Measurements from ENCODE around the gene KEAP1. TPM values are rescaled to one million over a fixed set of nuclear protein-coding genes. Genes with fewer than 3 reads are reported as not detected.

KEAP1 gene
- total and polyA plus RNA-seq, 4 experiments from 2014 or later = 35.7 to 60.1 (median 52.1) TPM

DNA sequence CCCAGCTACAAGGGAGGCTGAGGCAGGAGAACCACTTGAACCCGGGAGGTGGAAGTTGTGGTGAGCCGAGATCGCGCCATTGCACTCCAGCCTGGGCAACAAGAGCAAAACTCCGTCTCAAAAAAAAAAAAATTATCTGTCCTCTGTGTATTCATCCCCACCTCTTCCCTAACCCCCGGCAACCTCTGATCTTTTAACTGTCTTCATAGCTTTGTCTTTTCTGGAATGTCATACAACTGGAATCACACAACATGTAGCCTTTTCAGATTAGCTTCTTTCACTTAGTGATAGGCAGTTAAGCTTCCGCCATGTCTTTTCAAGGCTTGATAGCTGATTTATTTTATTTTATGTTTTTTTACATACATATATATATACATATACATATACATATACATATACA is 22.5 kb upstream of the KEAP1 start:
- H3K27ac Mint-ChIP-seq = no peak overlapping the region
- Histone ChIP-seq H3K27ac (ENCODE audit: low read depth, low read length) (no peak overlapping the region), H3K4me3 (ENCODE audit: low read length in 2 of 2) (no peak overlapping the region), H3K27me3 (ENCODE audit: insufficient read depth, low read length) (no peaks in the 10 kb centered on the region), H3K4me1 (ENCODE audit: insufficient read depth, low read length) (no peaks in the 10 kb centered on the region), H3K9me3 (ENCODE audit: control insufficient read depth in 1 of 2, low read length in 2 of 2) (no peaks in the 10 kb centered on the region), H3K36me3 (ENCODE audit: insufficient read depth, low read length) (no peaks in the 10 kb centered on the region)
- intact Hi-C loops (cut with micrococcal nuclease) = no loop called here
- ChIA-PET POLR2A (ENCODE audit: partially characterized antibody) (no interaction called here), CTCF (ENCODE audit: partially characterized antibody) (interaction anchor here (1.0 kb wide), 1 partner anchor 10 kb away, joined by 5 read pairs; no protein-coding TSS in a partner anchor)
- no peaks in the 10 kb centered on the region for H3K27me3 Mint-ChIP-seq
- no peaks in the 10 kb centered on the region for H3K4me1 Mint-ChIP-seq
- no peaks in the 10 kb centered on the region for H3K36me3 Mint-ChIP-seq
- H3K4me3 Mint-ChIP-seq = no peak overlapping the region
- DNase-seq = no peak
- H3K9me3 Mint-ChIP-seq = no peaks in the 10 kb centered on the region

DNA sequence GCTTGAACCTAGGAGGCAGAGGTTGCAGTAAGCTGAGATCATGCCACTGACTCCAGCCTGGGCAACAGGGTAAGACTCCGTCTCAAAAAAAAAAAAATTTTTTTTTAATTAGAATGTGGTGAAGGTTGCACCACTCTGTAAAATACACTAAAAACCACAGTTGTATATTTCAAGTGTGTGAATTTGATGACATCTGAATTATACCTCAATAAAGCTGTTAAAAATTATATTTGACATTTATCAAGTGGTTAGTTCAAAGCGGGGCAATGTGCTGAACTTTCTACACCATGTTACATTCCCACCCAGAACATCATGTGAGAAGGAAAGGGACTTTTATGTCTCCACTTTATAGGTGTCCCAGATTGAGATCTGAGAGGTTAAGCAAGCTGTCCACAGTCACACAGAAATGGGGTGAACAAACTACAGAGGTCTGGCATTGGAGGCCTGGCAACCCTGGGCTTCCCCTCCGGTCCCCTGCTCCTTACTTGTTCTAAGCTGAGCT is 20.0 kb upstream of the KEAP1 start:
- peaks cover 8 to 16% (median 12%) of the 10 kb centered on the region in 4 donors for H3K4me1 Mint-ChIP-seq
- Histone ChIP-seq H3K9me3 (ENCODE audit: control insufficient read depth in 1 of 2, low read length in 2 of 2) (no peaks in the 10 kb centered on the region), H3K36me3 (ENCODE audit: insufficient read depth, low read length) (no peaks in the 10 kb centered on the region), H3K4me1 (ENCODE audit: insufficient read depth, low read length) (peaks cover 13% of the 10 kb centered on the region), H3K27me3 (ENCODE audit: insufficient read depth, low read length) (peaks cover 6% of the 10 kb centered on the region), H3K4me3 (ENCODE audit: low read length in 2 of 2) (no peak overlapping the region), H3K27ac (ENCODE audit: low read depth, low read length) (no peak overlapping the region)
- no peak overlapping the region for H3K4me3 Mint-ChIP-seq
- no peak overlapping the region for H3K27ac Mint-ChIP-seq
- H3K9me3 Mint-ChIP-seq = no peaks in the 10 kb centered on the region
- intact Hi-C loops (cut with micrococcal nuclease) = no loop called here
- no peak for DNase-seq
- ChIA-PET POLR2A (ENCODE audit: partially characterized antibody) (no interaction called here), CTCF (ENCODE audit: partially characterized antibody) (interaction anchor here (0.7 to 1.6 kb wide), 4 partner anchors 15 to 176 kb away, joined by 3 to 7 read pairs (median 4); no protein-coding TSS in a partner anchor)
- no peaks in the 10 kb centered on the region for H3K36me3 Mint-ChIP-seq
- peaks cover 12% of the 10 kb centered on the region in 2 donors for H3K27me3 Mint-ChIP-seq

DNA sequence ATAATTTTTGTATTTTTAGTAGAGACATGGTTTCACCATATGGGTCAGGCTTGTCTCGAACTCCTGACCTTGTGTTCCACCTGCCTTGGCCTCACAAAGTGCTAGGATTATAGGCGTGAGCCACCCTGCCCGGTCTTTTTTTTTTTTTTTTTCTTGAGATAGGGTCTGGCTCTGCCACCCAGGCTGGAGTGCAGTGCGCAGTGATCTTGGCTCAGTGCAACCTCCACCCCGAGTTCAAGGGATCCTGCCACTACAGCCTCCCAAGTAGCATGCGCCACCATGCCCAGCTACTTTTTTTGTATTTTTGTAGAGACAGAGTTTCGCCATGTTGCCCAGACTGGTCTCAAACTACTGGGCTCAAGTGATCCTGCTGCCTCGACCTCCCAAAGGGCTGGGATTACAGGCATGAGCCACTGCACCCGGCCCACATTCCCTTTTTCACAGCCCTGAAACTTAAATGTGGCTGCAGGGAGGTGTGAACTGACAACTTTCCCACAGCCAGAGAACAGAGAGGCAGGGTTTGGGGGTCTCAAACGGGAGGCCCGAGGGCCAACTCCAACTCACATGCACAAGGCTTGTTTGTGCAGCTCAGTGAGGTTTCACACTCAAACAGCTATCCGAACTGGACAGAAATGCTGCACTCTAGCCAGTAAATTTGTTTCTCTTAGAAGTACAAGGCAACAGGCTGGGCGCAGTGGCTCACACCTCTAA is 18.5 kb upstream of the KEAP1 start:
- H3K27ac Mint-ChIP-seq = no peak overlapping the region
- no peak overlapping the region for H3K4me3 Mint-ChIP-seq
- no peak overlapping the region for H3K27ac ChIP-seq (ENCODE audit: low read depth, low read length)
- no peaks in the 10 kb centered on the region for H3K36me3 Mint-ChIP-seq
- intact Hi-C loops (cut with micrococcal nuclease) = no loop called here
- H3K4me1 ChIP-seq (ENCODE audit: insufficient read depth, low read length) = peaks cover 29% of the 10 kb centered on the region
- H3K4me1 Mint-ChIP-seq = peaks cover 13 to 24% (median 19%) of the 10 kb centered on the region in 4 donors
- POLR2A ChIA-PET (ENCODE audit: partially characterized antibody) = no interaction called here
- H3K9me3 Mint-ChIP-seq = no peaks in the 10 kb centered on the region
- peaks cover 18 to 19% of the 10 kb centered on the region in 2 donors for H3K27me3 Mint-ChIP-seq
- DNase-seq = no peak
- H3K9me3 ChIP-seq (ENCODE audit: control insufficient read depth in 1 of 2, low read length in 2 of 2) = no peaks in the 10 kb centered on the region
- CTCF ChIA-PET (ENCODE audit: partially characterized antibody) = interaction anchor here (0.5 to 1.6 kb wide), 3 partner anchors 13 to 178 kb away, joined by 3 to 7 read pairs (median 4); no protein-coding TSS in a partner anchor
- H3K4me3 ChIP-seq (ENCODE audit: low read length in 2 of 2) = no peak overlapping the region
- peaks cover 16% of the 10 kb centered on the region for H3K27me3 ChIP-seq (ENCODE audit: insufficient read depth, low read length)
- H3K36me3 ChIP-seq (ENCODE audit: insufficient read depth, low read length) = no peaks in the 10 kb centered on the region

DNA sequence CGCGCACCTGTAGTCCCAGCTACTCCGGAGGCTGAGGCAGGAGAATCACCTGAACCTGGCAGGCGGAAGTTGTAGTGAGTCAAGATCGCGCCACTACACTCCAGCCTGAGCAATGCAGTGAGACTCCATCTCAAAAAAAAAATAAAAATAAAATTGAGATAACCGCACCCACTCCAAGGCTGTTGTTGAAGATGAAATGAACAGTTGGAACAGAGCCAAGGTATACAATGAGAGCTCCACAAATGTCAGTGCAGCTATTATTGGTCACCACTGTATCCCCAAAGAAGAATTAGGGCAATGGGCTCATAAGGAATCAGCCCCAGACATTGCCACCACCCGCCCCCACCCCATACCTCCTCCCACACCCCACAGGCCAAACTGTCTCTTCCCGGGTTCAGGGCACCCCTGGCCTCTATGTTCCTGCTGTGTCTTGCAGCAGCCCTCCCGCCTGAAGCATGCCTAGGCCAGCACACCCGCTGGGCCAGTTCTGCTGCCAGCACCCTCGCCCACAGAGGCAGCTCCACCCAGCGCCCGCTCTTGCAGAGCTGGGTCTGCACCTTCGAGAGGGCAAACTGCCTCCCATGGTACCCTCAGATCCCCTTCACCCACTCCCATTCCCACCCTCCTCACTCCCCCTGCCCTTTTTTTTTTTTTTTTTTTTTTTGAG is 17.6 kb upstream of the KEAP1 start:
- Mint-ChIP-seq H3K36me3 (no peaks in the 10 kb centered on the region), H3K27ac (no peak overlapping the region), H3K9me3 (no peaks in the 10 kb centered on the region), H3K27me3 (peaks cover 24% of the 10 kb centered on the region in 2 donors), H3K4me3 (no peak overlapping the region), H3K4me1 (peaks cover 14 to 33% (median 23%) of the 10 kb centered on the region in 4 donors)
- Histone ChIP-seq H3K27me3 (ENCODE audit: insufficient read depth, low read length) (peaks cover 18% of the 10 kb centered on the region), H3K27ac (ENCODE audit: low read depth, low read length) (no peak overlapping the region), H3K9me3 (ENCODE audit: control insufficient read depth in 1 of 2, low read length in 2 of 2) (no peaks in the 10 kb centered on the region), H3K36me3 (ENCODE audit: insufficient read depth, low read length) (no peaks in the 10 kb centered on the region), H3K4me1 (ENCODE audit: insufficient read depth, low read length) (peaks cover 30% of the 10 kb centered on the region), H3K4me3 (ENCODE audit: low read length in 2 of 2) (no peak overlapping the region)
- ChIA-PET POLR2A (ENCODE audit: partially characterized antibody) (interaction anchor here (0.6 kb wide), 1 partner anchor 64 kb away, joined by 3 read pairs; no protein-coding TSS in a partner anchor), CTCF (ENCODE audit: partially characterized antibody) (interaction anchor here (2.1 kb wide), 1 partner anchor 11 kb away, joined by 7 read pairs; no protein-coding TSS in a partner anchor)
- no peak for DNase-seq
- intact Hi-C loops (cut with micrococcal nuclease) = no loop called here

DNA sequence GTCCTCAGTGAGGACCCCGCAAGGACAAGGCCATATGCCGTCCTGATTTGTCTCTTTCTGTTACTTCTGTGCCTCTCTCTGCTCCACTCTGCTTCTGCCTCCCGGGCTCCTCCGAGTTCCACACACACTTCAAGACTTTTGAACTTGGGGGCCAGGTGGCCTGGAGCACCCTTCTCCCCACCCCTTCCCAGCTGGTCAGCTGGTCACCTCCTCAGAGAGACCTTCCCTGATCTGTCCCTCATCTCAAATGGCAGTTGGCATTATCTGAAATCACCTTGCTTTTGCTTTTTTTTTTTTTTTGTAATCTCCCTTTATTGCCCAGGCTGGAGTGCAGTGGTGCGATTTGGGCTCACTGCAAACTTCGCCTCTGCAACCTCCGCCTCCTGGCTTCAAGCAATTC is 16.3 kb upstream of the KEAP1 start:
- Histone ChIP-seq H3K27me3 (ENCODE audit: insufficient read depth, low read length) (peaks cover 26% of the 10 kb centered on the region), H3K9me3 (ENCODE audit: control insufficient read depth in 1 of 2, low read length in 2 of 2) (no peaks in the 10 kb centered on the region), H3K27ac (ENCODE audit: low read depth, low read length) (no peak overlapping the region), H3K36me3 (ENCODE audit: insufficient read depth, low read length) (no peaks in the 10 kb centered on the region), H3K4me3 (ENCODE audit: low read length in 2 of 2) (no peak overlapping the region), H3K4me1 (ENCODE audit: insufficient read depth, low read length) (peaks cover 35% of the 10 kb centered on the region)
- H3K27ac Mint-ChIP-seq = peak overlapping the region in 5 of 7 donors; percentile 3 to 77 (median 63)
- H3K4me1 Mint-ChIP-seq = peaks cover 14 to 36% (median 25%) of the 10 kb centered on the region in 4 donors
- H3K36me3 Mint-ChIP-seq = no peaks in the 10 kb centered on the region
- intact Hi-C loops (cut with micrococcal nuclease) = no loop called here
- peak overlapping the region in 7 of 8 donors; percentile 49 to 83 (median 78) for H3K4me3 Mint-ChIP-seq
- POLR2A ChIA-PET (ENCODE audit: partially characterized antibody) = no interaction called here
- H3K9me3 Mint-ChIP-seq = no peaks in the 10 kb centered on the region
- DNase-seq = no peak
- H3K27me3 Mint-ChIP-seq = peaks cover 32 to 33% of the 10 kb centered on the region in 2 donors
- CTCF ChIA-PET (ENCODE audit: partially characterized antibody) = interaction anchor here (2.1 to 2.6 kb wide), 2 partner anchors 9 to 53 kb away, joined by 7 to 9 read pairs; no protein-coding TSS in a partner anchor

DNA sequence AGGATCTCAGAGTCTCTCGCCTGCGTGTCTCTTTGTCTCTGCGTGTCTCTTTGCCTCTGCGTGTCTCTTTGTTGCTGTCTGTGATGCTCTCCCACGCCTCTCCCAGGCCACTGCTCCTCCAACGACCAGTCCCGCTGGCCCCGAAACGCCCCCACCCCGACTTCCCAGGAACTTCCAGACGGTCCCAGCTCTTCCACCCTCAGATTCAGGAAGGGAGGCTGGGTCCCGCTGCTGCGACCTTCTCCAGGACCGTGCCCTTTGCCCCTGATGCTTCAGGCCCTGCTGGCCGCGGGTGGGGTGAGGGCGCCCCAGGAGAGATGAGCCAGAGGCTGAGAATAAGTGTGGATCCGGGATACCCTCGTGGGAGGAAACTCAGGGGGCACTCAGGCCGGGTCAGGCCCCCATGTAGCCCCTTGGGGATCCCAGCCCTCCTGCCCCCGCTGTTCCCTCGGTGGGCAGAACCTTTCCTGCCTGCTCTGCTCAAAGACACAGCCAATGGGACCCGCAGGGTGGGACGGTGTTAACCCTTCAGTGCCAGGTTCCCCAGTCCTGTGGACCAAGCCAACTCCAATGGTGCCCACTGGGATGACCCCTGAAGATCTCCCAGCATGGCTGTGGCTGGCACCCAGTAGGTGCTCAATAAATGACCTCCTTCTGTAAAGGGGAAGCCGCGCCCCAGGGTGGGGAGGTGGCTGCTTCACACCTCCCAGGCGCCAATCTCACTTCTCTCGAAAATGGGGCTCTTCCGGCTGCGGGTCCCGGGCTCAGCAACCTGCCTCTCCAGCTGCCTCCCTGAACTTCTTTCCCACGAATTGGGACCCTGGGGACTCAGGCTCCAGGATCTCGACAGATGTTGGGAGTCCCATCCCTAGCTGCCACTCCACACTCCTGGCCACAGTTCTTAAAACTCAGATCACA is 15.5 kb upstream of the KEAP1 start:
- H3K9me3 ChIP-seq (ENCODE audit: control insufficient read depth in 1 of 2, low read length in 2 of 2) = no peaks in the 10 kb centered on the region
- peak overlapping the region in 5 of 7 donors; percentile 63 to 92 (median 74) for H3K27ac Mint-ChIP-seq
- ChIA-PET CTCF (ENCODE audit: partially characterized antibody) (interaction anchor here (0.7 to 2.6 kb wide), 4 partner anchors 8 to 106 kb away, joined by 3 to 9 read pairs (median 6); no protein-coding TSS in a partner anchor), POLR2A (ENCODE audit: partially characterized antibody) (no interaction called here)
- no peaks in the 10 kb centered on the region for H3K36me3 Mint-ChIP-seq
- H3K9me3 Mint-ChIP-seq = no peaks in the 10 kb centered on the region
- peaks cover 33 to 34% of the 10 kb centered on the region in 2 donors for H3K27me3 Mint-ChIP-seq
- DNase-seq = no peak
- peaks cover 31% of the 10 kb centered on the region for H3K27me3 ChIP-seq (ENCODE audit: insufficient read depth, low read length)
- H3K36me3 ChIP-seq (ENCODE audit: insufficient read depth, low read length) = no peaks in the 10 kb centered on the region
- no peak overlapping the region for H3K27ac ChIP-seq (ENCODE audit: low read depth, low read length)
- no peak overlapping the region for H3K4me3 ChIP-seq (ENCODE audit: low read length in 2 of 2)
- H3K4me1 ChIP-seq (ENCODE audit: insufficient read depth, low read length) = peaks cover 40% of the 10 kb centered on the region
- intact Hi-C loops (cut with micrococcal nuclease) = no loop called here
- peaks cover 15 to 43% (median 25%) of the 10 kb centered on the region in 4 donors for H3K4me1 Mint-ChIP-seq
- H3K4me3 Mint-ChIP-seq = peak overlapping the region; percentile 49 to 85 (median 82)
